ENCODE results near the gene GLIS1.

GLIS1 gene

GRCh38 chr1:53548031-53548491, 190.9 kb downstream of the GLIS1 start:
- DNase-seq (ENCODE audit: low read depth in 2 of 2): no peak

- DNase-seq (ENCODE audit: low read depth in 2 of 2): no peak
These were observed 191.7 kb downstream of the GLIS1 start for GRCh38 chr1:53547231-53547790.

- no peak for DNase-seq (ENCODE audit: low read depth in 2 of 2)
These were observed 192.4 kb downstream of the GLIS1 start for GRCh38 chr1:53546409-53547155.

GRCh38 chr1:53545663-53546408, 193.1 kb downstream of the GLIS1 start:
- DNase-seq (ENCODE audit: low read depth in 2 of 2): no peak

GRCh38 chr1:53544728-53545515, 194.0 kb downstream of the GLIS1 start:
- no peak for DNase-seq (ENCODE audit: low read depth in 2 of 2)

- no peak for DNase-seq (ENCODE audit: low read depth in 2 of 2)
These were observed 194.9 kb downstream of the GLIS1 start for GRCh38 chr1:53543778-53544695.

- no peak for DNase-seq (ENCODE audit: low read depth in 2 of 2)
These were observed 195.7 kb downstream of the GLIS1 start for GRCh38 chr1:53543130-53543777.

GRCh38 chr1:53542551-53542950, 196.4 kb downstream of the GLIS1 start:
- no peak for DNase-seq (ENCODE audit: low read depth in 2 of 2)

- peak; percentile 34 to 40 for DNase-seq (ENCODE audit: low read depth in 2 of 2)
These were observed 197.0 kb downstream of the GLIS1 start for GRCh38 chr1:53541761-53542550.

GRCh38 chr1:53541263-53541625, 197.7 kb downstream of the GLIS1 start:
- DNase-seq (ENCODE audit: low read depth in 2 of 2): no peak

- no peak for DNase-seq (ENCODE audit: low read depth in 2 of 2)
These were observed 198.2 kb downstream of the GLIS1 start for GRCh38 chr1:53540604-53541262.

- DNase-seq (ENCODE audit: low read depth in 2 of 2): no peak
These were observed 199.0 kb downstream of the GLIS1 start for GRCh38 chr1:53539711-53540603.

- DNase-seq (ENCODE audit: low read depth in 2 of 2): no peak
These were observed 199.7 kb downstream of the GLIS1 start for GRCh38 chr1:53539226-53539625.

GRCh38 chr1:53536606-53537005, 202.4 kb downstream of the GLIS1 start:
- DNase-seq (ENCODE audit: low read depth in 2 of 2): no peak

GRCh38 chr1:53535846-53536245, 203.1 kb downstream of the GLIS1 start:
- no peak for DNase-seq (ENCODE audit: low read depth in 2 of 2)

- no peak for DNase-seq (ENCODE audit: low read depth in 2 of 2)
These were observed 203.7 kb downstream of the GLIS1 start for GRCh38 chr1:53535226-53535625.

GRCh38 chr1:53532912-53533311, 206.1 kb downstream of the GLIS1 start:
- DNase-seq (ENCODE audit: low read depth in 2 of 2): no peak

- no peak for DNase-seq (ENCODE audit: low read depth in 2 of 2)
These were observed 206.6 kb downstream of the GLIS1 start for GRCh38 chr1:53532377-53532776.
